H1 (cell line): Measurements from ENCODE around the gene DNAJB6. TPM values are rescaled to one million over a fixed set of nuclear protein-coding genes. Genes with fewer than 3 reads are reported as not detected.

ENCODE experiments used
- KDM1A ChIP-seq: fragments of 200-600, 300-600 bp; sonication (generic); IDR thresholded peaks from 2 replicates; pipeline ENCODE4 v1.7.1; 2016; ENCODE audit warnings: mild to moderate bottlenecking, low read length, borderline replicate concordance
- NANOG ChIP-seq: IDR thresholded peaks from 2 replicates; pipeline ENCODE4 v1.6.1; 2011; ENCODE audit warnings: low read length, low read depth, mild to moderate bottlenecking, inconsistent platforms; ENCODE audit not compliant: insufficient read depth, poor library complexity, severe bottlenecking
- POU5F1 ChIP-seq: IDR thresholded peaks from 2 replicates; pipeline ENCODE4 v1.6.1; 2011; ENCODE audit warnings: low read depth, mild to moderate bottlenecking, low read length, moderate library complexity
- SIX5 ChIP-seq: IDR thresholded peaks from 2 replicates; pipeline ENCODE4 v1.6.1; 2011; ENCODE audit warnings: mild to moderate bottlenecking, low read depth, low read length
- TAF1 ChIP-seq: IDR thresholded peaks from 2 replicates; pipeline ENCODE4 v1.6.1; 2011; ENCODE audit warnings: mild to moderate bottlenecking, low read depth, low read length
- polyA plus RNA-seq, 7 experiments: library from polyadenylated mRNA; depleted of rRNA in 3 of 7; stranded (reverse) in 5 of 7; unstranded in 2 of 7; fragments of >200 nt in 5 of 7; fragments of 200-250 nt in 2 of 7; gene quantifications; 1 replicate in 5 of 7; 2 replicates in 1 of 7; 4 replicates in 1 of 7; pipeline versions ENCODE4 v1.2.1 to v1.2.3, GENCODE V29; 2011 to 2013; ENCODE audit warnings: missing spikeins in 2 of 7, mixed read lengths in 2 of 7
- total RNA-seq: library from RNA; stranded (reverse); fragmentation: NEBNext Ultra II Directional; extraction: Animal tissue kit (Norgen Biotek cat#: 25700); gene quantifications from 2 replicates; pipeline ENCODE4 v1.2.1, GENCODE V29; 2021

Gene DNAJB6
- total and polyA plus RNA-seq, 2 of the 8 experiments (the other 6 are each of a cell fraction or from before 2014, with no cell fraction given), result 166 to 295 TPM

DNA sequence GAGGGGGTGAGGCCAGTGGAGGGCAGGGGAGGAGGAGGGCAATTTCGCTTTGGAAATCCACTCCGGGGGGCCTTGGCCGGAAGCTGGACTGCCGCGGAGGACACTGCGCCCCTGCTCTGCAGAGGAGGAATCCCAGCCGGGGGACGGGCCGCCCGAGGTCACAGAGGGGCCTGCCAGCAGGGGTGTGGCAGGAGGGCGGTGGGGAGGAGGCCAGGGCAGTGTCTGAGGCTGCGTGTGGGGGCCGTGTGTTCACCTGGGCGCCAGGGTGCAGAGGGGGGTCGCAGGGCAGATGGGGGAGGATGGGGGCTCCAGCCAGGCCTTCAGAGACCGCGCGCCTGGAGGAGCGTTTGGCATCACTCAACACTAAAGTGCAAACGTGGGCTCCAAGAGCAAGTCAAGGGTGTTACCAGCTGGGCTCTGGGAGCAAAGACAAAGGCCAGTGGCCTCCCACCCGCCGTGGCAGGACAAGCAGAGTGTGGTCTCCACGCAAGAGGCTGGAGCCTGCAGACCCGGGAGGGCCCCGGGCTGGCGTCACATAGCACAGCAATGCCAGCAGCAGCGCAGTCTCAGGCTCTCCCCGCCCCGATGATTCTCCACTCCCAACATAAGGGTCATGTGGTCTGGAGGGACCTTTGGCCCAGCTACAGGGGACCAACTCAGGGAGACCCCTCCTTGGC, 45.3 kb upstream of the DNAJB6 start (continued):
- TF ChIP-seq TAF1 (no peak), POU5F1 (no peak), NANOG (no peak), KDM1A (no peak), SIX5 (no peak)
